Measurements from ENCODE around the gene SRD5A3.

GRCh38 chr4:55323375-55323774 lies 22.7 kb upstream of the SRD5A3 start:
- TF ChIP-seq CTCF (IDR thresholded peaks at IDR 0.05; ENCODE audit: poor library complexity, severe bottlenecking) (no peak), RAD21 (conservative IDR thresholded peaks at IDR 0.05) (no peak), EZH2 (IDR thresholded peaks at IDR 0.05; ENCODE audit: borderline replicate concordance, insufficient read depth, low read length, poor library complexity, severe bottlenecking) (no peak), POLR2AphosphoS5 (IDR thresholded peaks at IDR 0.05) (no peak), EP300 (conservative IDR thresholded peaks at IDR 0.05; ENCODE audit: poor library complexity, severe bottlenecking) (no peak), SMC3 (conservative IDR thresholded peaks at IDR 0.05; ENCODE audit: poor library complexity) (no peak), TAF1 (IDR thresholded peaks at IDR 0.05; ENCODE audit: low read depth) (no peak), MXI1 (conservative IDR thresholded peaks at IDR 0.05; ENCODE audit: poor library complexity, severe bottlenecking) (no peak), REST (IDR thresholded peaks at IDR 0.05; ENCODE audit: borderline replicate concordance) (no peak)
